GM18861 (cell line): ENCODE data around the gene GRM5.
"Not testable (repeated sequence)": the region's sequence is repeated elsewhere in the genome, so short reads cannot be mapped to it uniquely, and the experiment has no call there.

Experiments used
- ATAC-seq: cut with Tn5 transposase; IDR thresholded peaks from one replicate; pipeline ENCODE4 v1.9.1; 2021; ENCODE audit not compliant: unreplicated experiment

The GRM5 gene

GRCh38 chr11:88838139-88838538, 227.6 kb downstream of the GRM5 start:
- not testable (repeated sequence) for ATAC-seq

- ATAC-seq: not testable (repeated sequence)
Observed at GRCh38 chr11:88835709-88836108, 230.1 kb downstream of the GRM5 start.

GRCh38 chr11:88831303-88831890, 234.4 kb downstream of the GRM5 start:
- no peak for ATAC-seq

GRCh38 chr11:88827018-88827676, 238.6 kb downstream of the GRM5 start:
- no peak for ATAC-seq

- ATAC-seq: no peak
Observed at GRCh38 chr11:88819616-88820015, 246.2 kb downstream of the GRM5 start.

GRCh38 chr11:88818978-88819377, 246.8 kb downstream of the GRM5 start:
- no peak for ATAC-seq

- no peak for ATAC-seq
Observed at GRCh38 chr11:88815505-88815904, 250.3 kb downstream of the GRM5 start.

GRCh38 chr11:88814076-88814475, 251.7 kb downstream of the GRM5 start:
- peak; percentile 38 for ATAC-seq

GRCh38 chr11:88813233-88813915, 252.4 kb downstream of the GRM5 start:
- peak; percentile 79 for ATAC-seq

GRCh38 chr11:88810420-88811097, 255.2 kb downstream of the GRM5 start:
- ATAC-seq: no peak

- no peak for ATAC-seq
Observed at GRCh38 chr11:88809126-88809525, 256.7 kb downstream of the GRM5 start.

- ATAC-seq: no peak
Observed at GRCh38 chr11:88807349-88807748, 258.4 kb downstream of the GRM5 start.

GRCh38 chr11:88806410-88806809, 259.4 kb downstream of the GRM5 start:
- no peak for ATAC-seq

- no peak for ATAC-seq
Observed at GRCh38 chr11:88801484-88802123, 264.2 kb downstream of the GRM5 start.

- no peak for ATAC-seq
Observed at GRCh38 chr11:88799771-88800500, 265.8 kb downstream of the GRM5 start.

GRCh38 chr11:88790182-88790581, 275.6 kb downstream of the GRM5 start:
- no peak for ATAC-seq

- no peak for ATAC-seq
Observed at GRCh38 chr11:88779577-88779976, 286.2 kb downstream of the GRM5 start.

GRCh38 chr11:88770475-88771079, 295.2 kb downstream of the GRM5 start:
- ATAC-seq: no peak

- ATAC-seq: no peak
Observed at GRCh38 chr11:88744140-88744539, 321.6 kb downstream of the GRM5 start.

- ATAC-seq: no peak
Observed at GRCh38 chr11:88739524-88739923, 326.3 kb downstream of the GRM5 start.
